ENCODE measurements around the gene CEP72. TPM values are rescaled to one million over a fixed set of nuclear protein-coding genes. Genes with fewer than 3 reads are reported as not detected.

CEP72 gene
- total and polyA plus RNA-seq, 4 donors: 1.3 to 5.9 (median 2.6) TPM

DNA sequence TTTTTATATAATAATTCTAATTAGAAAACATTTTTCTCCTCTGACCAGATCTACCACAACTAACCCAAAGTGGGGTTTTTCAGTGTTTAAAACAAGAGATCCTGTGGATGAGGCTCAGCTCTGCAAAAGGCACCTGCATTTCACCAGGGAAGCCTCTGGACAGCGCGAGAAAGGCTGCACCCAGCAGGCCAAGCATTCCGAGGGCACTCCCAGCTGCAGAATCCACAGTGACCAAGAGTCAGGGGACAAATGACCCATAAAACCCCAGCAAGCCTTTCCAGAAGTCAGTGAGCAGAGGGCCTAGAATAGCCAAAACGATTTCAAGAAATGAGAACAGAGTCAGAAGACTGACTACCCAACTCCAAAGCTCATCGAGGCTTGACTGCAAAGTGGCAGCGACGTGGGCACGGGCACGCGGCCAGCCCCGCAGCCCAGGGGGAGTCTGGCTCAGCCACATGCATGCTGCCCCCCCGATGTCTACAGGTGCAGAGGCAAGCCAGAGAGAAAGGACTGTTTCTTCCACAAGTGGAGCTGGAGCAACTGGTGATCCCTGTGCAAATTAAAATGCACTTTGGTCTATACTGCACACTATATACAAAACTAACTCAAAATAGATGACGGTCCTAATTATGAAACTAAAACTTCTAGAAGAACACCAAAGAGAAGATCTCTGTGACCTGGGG, 54.8 kb downstream of the CEP72 start:
- H3K9ac ChIP-seq (ENCODE audit: low read depth in 1 of 2, low read length in 2 of 2): no peak overlapping the region
- WGBS: 96% methylated on average over 13 of the region's 13 CpGs
- H3K27me3 ChIP-seq (ENCODE audit: control insufficient read depth in 4 of 4, insufficient read depth in 4 of 4, low read length in 3 of 4): no peaks in the 10 kb centered on the region
- DNase-seq (ENCODE audit: low spot score): no peak
- H3K36me3 ChIP-seq (ENCODE audit: control insufficient read depth in 4 of 4, insufficient read depth in 3 of 4, low read depth in 1 of 4, low read length in 3 of 4): peaks cover 0 to 6% (median 0%) of the 10 kb centered on the region in 4 donors
- H3K27ac ChIP-seq (ENCODE audit: low read depth in 1 of 2, low read length in 2 of 2): no peak overlapping the region
- no peak for TF ChIP-seq SP1 (IDR thresholded peaks at IDR 0.05)
- no peak for TF ChIP-seq JUND (IDR thresholded peaks at IDR 0.05)
- TF ChIP-seq FOXA2 (IDR thresholded peaks at IDR 0.05): no peak
- TF ChIP-seq, protein P1, sequence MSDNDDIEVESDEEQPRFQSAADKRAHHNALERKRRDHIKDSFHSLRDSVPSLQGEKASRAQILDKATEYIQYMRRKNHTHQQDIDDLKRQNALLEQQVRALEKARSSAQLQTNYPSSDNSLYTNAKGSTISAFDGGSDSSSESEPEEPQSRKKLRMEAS (IDR thresholded peaks at IDR 0.05): no peak
- TF ChIP-seq HNF4A (conservative IDR thresholded peaks at IDR 0.05): no peak
- no peak for TF ChIP-seq YY1 (IDR thresholded peaks at IDR 0.05)
- TF ChIP-seq, protein P2, sequence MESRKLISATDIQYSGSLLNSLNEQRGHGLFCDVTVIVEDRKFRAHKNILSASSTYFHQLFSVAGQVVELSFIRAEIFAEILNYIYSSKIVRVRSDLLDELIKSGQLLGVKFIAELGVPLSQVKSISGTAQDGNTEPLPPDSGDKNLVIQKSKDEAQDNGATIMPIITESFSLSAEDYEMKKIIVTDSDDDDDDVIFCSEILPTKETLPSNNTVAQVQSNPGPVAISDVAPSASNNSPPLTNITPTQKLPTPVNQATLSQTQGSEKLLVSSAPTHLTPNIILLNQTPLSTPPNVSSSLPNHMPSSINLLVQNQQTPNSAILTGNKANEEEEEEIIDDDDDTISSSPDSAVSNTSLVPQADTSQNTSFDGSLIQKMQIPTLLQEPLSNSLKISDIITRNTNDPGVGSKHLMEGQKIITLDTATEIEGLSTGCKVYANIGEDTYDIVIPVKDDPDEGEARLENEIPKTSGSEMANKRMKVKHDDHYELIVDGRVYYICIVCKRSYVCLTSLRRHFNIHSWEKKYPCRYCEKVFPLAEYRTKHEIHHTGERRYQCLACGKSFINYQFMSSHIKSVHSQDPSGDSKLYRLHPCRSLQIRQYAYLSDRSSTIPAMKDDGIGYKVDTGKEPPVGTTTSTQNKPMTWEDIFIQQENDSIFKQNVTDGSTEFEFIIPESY (IDR thresholded peaks at IDR 0.05): no peak
- TF ChIP-seq, protein P3, sequence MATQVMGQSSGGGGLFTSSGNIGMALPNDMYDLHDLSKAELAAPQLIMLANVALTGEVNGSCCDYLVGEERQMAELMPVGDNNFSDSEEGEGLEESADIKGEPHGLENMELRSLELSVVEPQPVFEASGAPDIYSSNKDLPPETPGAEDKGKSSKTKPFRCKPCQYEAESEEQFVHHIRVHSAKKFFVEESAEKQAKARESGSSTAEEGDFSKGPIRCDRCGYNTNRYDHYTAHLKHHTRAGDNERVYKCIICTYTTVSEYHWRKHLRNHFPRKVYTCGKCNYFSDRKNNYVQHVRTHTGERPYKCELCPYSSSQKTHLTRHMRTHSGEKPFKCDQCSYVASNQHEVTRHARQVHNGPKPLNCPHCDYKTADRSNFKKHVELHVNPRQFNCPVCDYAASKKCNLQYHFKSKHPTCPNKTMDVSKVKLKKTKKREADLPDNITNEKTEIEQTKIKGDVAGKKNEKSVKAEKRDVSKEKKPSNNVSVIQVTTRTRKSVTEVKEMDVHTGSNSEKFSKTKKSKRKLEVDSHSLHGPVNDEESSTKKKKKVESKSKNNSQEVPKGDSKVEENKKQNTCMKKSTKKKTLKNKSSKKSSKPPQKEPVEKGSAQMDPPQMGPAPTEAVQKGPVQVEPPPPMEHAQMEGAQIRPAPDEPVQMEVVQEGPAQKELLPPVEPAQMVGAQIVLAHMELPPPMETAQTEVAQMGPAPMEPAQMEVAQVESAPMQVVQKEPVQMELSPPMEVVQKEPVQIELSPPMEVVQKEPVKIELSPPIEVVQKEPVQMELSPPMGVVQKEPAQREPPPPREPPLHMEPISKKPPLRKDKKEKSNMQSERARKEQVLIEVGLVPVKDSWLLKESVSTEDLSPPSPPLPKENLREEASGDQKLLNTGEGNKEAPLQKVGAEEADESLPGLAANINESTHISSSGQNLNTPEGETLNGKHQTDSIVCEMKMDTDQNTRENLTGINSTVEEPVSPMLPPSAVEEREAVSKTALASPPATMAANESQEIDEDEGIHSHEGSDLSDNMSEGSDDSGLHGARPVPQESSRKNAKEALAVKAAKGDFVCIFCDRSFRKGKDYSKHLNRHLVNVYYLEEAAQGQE (IDR thresholded peaks at IDR 0.05): no peak
- TF ChIP-seq TAF1 (conservative IDR thresholded peaks at IDR 0.05): no peak
- TF ChIP-seq, protein P4, sequence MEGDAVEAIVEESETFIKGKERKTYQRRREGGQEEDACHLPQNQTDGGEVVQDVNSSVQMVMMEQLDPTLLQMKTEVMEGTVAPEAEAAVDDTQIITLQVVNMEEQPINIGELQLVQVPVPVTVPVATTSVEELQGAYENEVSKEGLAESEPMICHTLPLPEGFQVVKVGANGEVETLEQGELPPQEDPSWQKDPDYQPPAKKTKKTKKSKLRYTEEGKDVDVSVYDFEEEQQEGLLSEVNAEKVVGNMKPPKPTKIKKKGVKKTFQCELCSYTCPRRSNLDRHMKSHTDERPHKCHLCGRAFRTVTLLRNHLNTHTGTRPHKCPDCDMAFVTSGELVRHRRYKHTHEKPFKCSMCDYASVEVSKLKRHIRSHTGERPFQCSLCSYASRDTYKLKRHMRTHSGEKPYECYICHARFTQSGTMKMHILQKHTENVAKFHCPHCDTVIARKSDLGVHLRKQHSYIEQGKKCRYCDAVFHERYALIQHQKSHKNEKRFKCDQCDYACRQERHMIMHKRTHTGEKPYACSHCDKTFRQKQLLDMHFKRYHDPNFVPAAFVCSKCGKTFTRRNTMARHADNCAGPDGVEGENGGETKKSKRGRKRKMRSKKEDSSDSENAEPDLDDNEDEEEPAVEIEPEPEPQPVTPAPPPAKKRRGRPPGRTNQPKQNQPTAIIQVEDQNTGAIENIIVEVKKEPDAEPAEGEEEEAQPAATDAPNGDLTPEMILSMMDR (IDR thresholded peaks at IDR 0.05; ENCODE audit: low read depth, low read length, missing input control): no peak
- no peak for TF ChIP-seq EGR1 (IDR thresholded peaks at IDR 0.05; ENCODE audit: low read depth in 2 of 2)
- no peak for TF ChIP-seq HNF4G (IDR thresholded peaks at IDR 0.05)
- no peak for TF ChIP-seq FOXA1 (IDR thresholded peaks at IDR 0.05)
- TF ChIP-seq, protein P5, sequence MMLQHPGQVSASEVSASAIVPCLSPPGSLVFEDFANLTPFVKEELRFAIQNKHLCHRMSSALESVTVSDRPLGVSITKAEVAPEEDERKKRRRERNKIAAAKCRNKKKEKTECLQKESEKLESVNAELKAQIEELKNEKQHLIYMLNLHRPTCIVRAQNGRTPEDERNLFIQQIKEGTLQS (IDR thresholded peaks at IDR 0.05): no peak
- TF ChIP-seq RXRA (IDR thresholded peaks at IDR 0.05): no peak
- TF ChIP-seq GABPA (IDR thresholded peaks at IDR 0.05 in 1 of 2, conservative IDR thresholded peaks at IDR 0.05 in 1 of 2): no peak
- no peak for TF ChIP-seq NR2F2 (IDR thresholded peaks at IDR 0.05)
- peaks cover 11 to 36% (median 21%) of the 10 kb centered on the region in 4 donors for H3K4me1 ChIP-seq (ENCODE audit: control insufficient read depth in 4 of 4, insufficient read depth in 4 of 4, low read length in 3 of 4)
- H3K4me3 ChIP-seq (ENCODE audit: low read depth in 1 of 3, low read length in 3 of 3): no peak overlapping the region
- H3K9me3 ChIP-seq (ENCODE audit: control insufficient read depth in 4 of 4, low read length in 3 of 4): no peaks in the 10 kb centered on the region
